T-helper 2 cell (primary cell): ENCODE measurements around the gene HIVEP3.

Experiments used
- DNase-seq, 5 experiments: peaks; one replicate each; pipeline versions ENCODE4 v3.0.0 to v3.0.0-alpha.2; 2012 to 2022

The HIVEP3 gene

GRCh38 chr1:41547336-41547735, 371.4 kb downstream of the HIVEP3 start:
- no peak for DNase-seq

- DNase-seq = no peak
Observed at GRCh38 chr1:41546833-41547135, 371.9 kb downstream of the HIVEP3 start.

- no peak for DNase-seq
Observed at GRCh38 chr1:41545996-41546832, 372.5 kb downstream of the HIVEP3 start.

GRCh38 chr1:41542196-41542930, 376.4 kb downstream of the HIVEP3 start:
- no peak for DNase-seq

- no peak for DNase-seq
Observed at GRCh38 chr1:41541592-41541952, 377.1 kb downstream of the HIVEP3 start.

- no peak for DNase-seq
Observed at GRCh38 chr1:41540886-41541591, 377.7 kb downstream of the HIVEP3 start.

- DNase-seq = no peak
Observed at GRCh38 chr1:41539999-41540398, 378.7 kb downstream of the HIVEP3 start.

- DNase-seq = no peak
Observed at GRCh38 chr1:41539418-41539805, 379.3 kb downstream of the HIVEP3 start.

- DNase-seq = no peak
Observed at GRCh38 chr1:41538741-41539417, 379.8 kb downstream of the HIVEP3 start.

- DNase-seq = no peak
Observed at GRCh38 chr1:41537788-41538351, 380.9 kb downstream of the HIVEP3 start.

GRCh38 chr1:41537251-41537650, 381.5 kb downstream of the HIVEP3 start:
- no peak for DNase-seq

GRCh38 chr1:41536361-41536802, 382.3 kb downstream of the HIVEP3 start:
- no peak for DNase-seq

GRCh38 chr1:41535716-41536115, 383.0 kb downstream of the HIVEP3 start:
- DNase-seq = no peak

- peak in 1 of 5 experiments; percentile 0 for DNase-seq
Observed at GRCh38 chr1:41535276-41535675, 383.4 kb downstream of the HIVEP3 start.

GRCh38 chr1:41534181-41535076, 384.3 kb downstream of the HIVEP3 start:
- DNase-seq = no peak

- DNase-seq = no peak
Observed at GRCh38 chr1:41533731-41534080, 385.0 kb downstream of the HIVEP3 start.

GRCh38 chr1:41533016-41533730, 385.5 kb downstream of the HIVEP3 start:
- DNase-seq = no peak

- DNase-seq = no peak
Observed at GRCh38 chr1:41532206-41532975, 386.3 kb downstream of the HIVEP3 start.

- DNase-seq = no peak
Observed at GRCh38 chr1:41530411-41530810, 388.3 kb downstream of the HIVEP3 start.
